HCT116 (cell line): ENCODE results near the gene ARHGAP21. TPM values are rescaled to one million over a fixed set of nuclear protein-coding genes. Genes with fewer than 3 reads are reported as not detected.

Experiments
- ATAC-seq: fragments of 200-7000 bp; cut with Tn5 transposase; 2 replicates; pipeline ENCODE4 v1.9.1; 2020; ENCODE audit warnings: mild to moderate bottlenecking, moderate library complexity
- BruUV-seq: library from RNA; stranded (reverse); fragments of 400-500 nt; replicated peaks from 2 replicates; lab custom pipeline; 2021; lab: Mats Ljungman, UMichigan
- CTCF ChIA-PET: fragments of 300-600 bp; sonication (Branson Sonifier 250); formaldehyde crosslinking; loops from one replicate; lab custom pipeline; 2021; ENCODE audit warnings: antibody characterized with exemption; lab: Charles Lee
- POLR2A ChIA-PET: fragments of 300-600, 350-600 bp; sonication (Branson Sonifier 250); formaldehyde crosslinking; loops from one replicate; lab custom pipeline; 2021; ENCODE audit warnings: antibody characterized with exemption; lab: Charles Lee
- RAD21 ChIA-PET, 2 experiments: fragments of 300-600 bp; sonication (Branson Sonifier 250); formaldehyde crosslinking; loops; one replicate each; lab custom pipeline; 2023; ENCODE audit warnings: low total read pairs in 2 of 2; ENCODE audit not compliant: uncharacterized antibody in 2 of 2, unreplicated experiment in 2 of 2, low non-redundant PET in 1 of 2; lab: Charles Lee
- DNase-seq: peaks from one replicate; pipeline ENCODE4 v3.0.0-alpha.2; 2010; ENCODE audit warnings: low read depth, low spot score
- H2AFZ ChIP-seq: fragments of 200-600 bp; shearing (Covaris generic), sonication (generic); 2 replicates; pipeline ENCODE4 v1.6.1; 2017; ENCODE audit warnings: low read depth, mixed run types, mixed read lengths, antibody characterized with exemption, low read length; ENCODE audit not compliant: poor library complexity, severe bottlenecking
- H3K27ac ChIP-seq: 2 replicates; pipeline ENCODE4 v1.5.1; 2012; ENCODE audit warnings: low read depth, low read length
- H3K27me3 ChIP-seq: fragments of 200-600 bp; sonication (generic); 2 replicates; pipeline ENCODE4 v1.6.1; 2016; ENCODE audit warnings: mixed run types, low read length, mixed read lengths; ENCODE audit not compliant: insufficient read depth
- H3K36me3 ChIP-seq, 2 experiments: fragments of 200-500 bp in 1 of 2; fragments of 200-600 bp in 1 of 2; sonication (Bioruptor generic) in 1 of 2; sonication (generic) in 1 of 2; 2 replicates each; pipeline versions ENCODE4 v1.5.1 to v1.6.1; 2014 to 2016; ENCODE audit warnings: low read length in 2 of 2, inconsistent platforms in 1 of 2, mixed read lengths in 1 of 2, mixed run types in 1 of 2; ENCODE audit not compliant: insufficient read depth in 2 of 2, control insufficient read depth in 1 of 2
- H3K4me1 ChIP-seq, 2 experiments: fragments of 200-600 bp in 1 of 2; sonication (generic) in 1 of 2; 2 replicates each; pipeline versions ENCODE4 v1.5.1 to v1.6.1; 2012 to 2017; ENCODE audit warnings: low read length in 2 of 2, inconsistent platforms in 1 of 2, mild to moderate bottlenecking in 1 of 2, mixed read lengths in 1 of 2, mixed run types in 1 of 2, moderate library complexity in 1 of 2; ENCODE audit not compliant: insufficient read depth in 2 of 2, control insufficient read depth in 1 of 2
- H3K4me2 ChIP-seq: fragments of 200-600 bp; sonication (generic); 2 replicates; pipeline ENCODE4 v1.6.1; 2017; ENCODE audit warnings: mixed run types, low read length, mixed read lengths
- H3K4me3 ChIP-seq, 2 experiments: fragments of 200-600 bp in 1 of 2; sonication (generic) in 1 of 2; replicated peaks in 1 of 2; 2 replicates each; pipeline ENCODE4 v1.5.1; 2011 to 2016; ENCODE audit warnings: low read length in 2 of 2, control low read depth in 1 of 2, low read depth in 1 of 2, mild to moderate bottlenecking in 1 of 2, mixed read lengths in 1 of 2, mixed run types in 1 of 2
- H3K79me2 ChIP-seq: fragments of 200-600 bp; sonication (generic); 2 replicates; pipeline ENCODE4 v1.6.1; 2017; ENCODE audit warnings: mild to moderate bottlenecking, mixed run types, low read length, moderate library complexity, mixed read lengths; ENCODE audit not compliant: insufficient read depth
- H3K9ac ChIP-seq: fragments of 200-600 bp; sonication (generic); 2 replicates; pipeline ENCODE4 v1.6.1; 2016; ENCODE audit warnings: low read length, mixed read lengths
- H3K9me2 ChIP-seq: fragments of 200-600 bp; sonication (generic), shearing (Covaris generic); 2 replicates; pipeline ENCODE4 v1.6.1; 2017; ENCODE audit warnings: mixed run types, mild to moderate bottlenecking, moderate library complexity; ENCODE audit not compliant: insufficient read depth
- H3K9me3 ChIP-seq, 2 experiments: fragments of 200-500 bp in 1 of 2; fragments of 200-600 bp in 1 of 2; sonication (Bioruptor generic) in 1 of 2; sonication (generic) in 1 of 2; 2 replicates each; pipeline ENCODE4 v1.6.1; 2014 to 2017; ENCODE audit warnings: low read length in 2 of 2, mixed read lengths in 2 of 2, inconsistent platforms in 1 of 2, low read depth in 1 of 2, mild to moderate bottlenecking in 1 of 2, mixed run types in 1 of 2, moderate library complexity in 1 of 2; ENCODE audit not compliant: control insufficient read depth in 1 of 2, insufficient read depth in 1 of 2
- H4K20me1 ChIP-seq: fragments of 200-600 bp; sonication (generic), shearing (Covaris generic); 2 replicates; pipeline ENCODE4 v1.6.1; 2017; ENCODE audit warnings: mixed run types, mild to moderate bottlenecking, moderate library complexity; ENCODE audit not compliant: insufficient read depth
- CEBPB ChIP-seq: IDR thresholded peaks from 2 replicates; pipeline ENCODE4 v1.6.1; 2012; ENCODE audit warnings: low read depth
- EGR1 ChIP-seq: IDR thresholded peaks from 2 replicates; pipeline ENCODE4 v1.6.1; 2012; ENCODE audit warnings: low read depth
- ELF1 ChIP-seq: IDR thresholded peaks from 2 replicates; pipeline ENCODE4 v1.6.1; 2012; ENCODE audit warnings: low read depth, borderline replicate concordance
- EZH2 ChIP-seq: fragments of 200-600 bp; sonication (generic); IDR thresholded peaks from 2 replicates; pipeline ENCODE4 v1.6.1; 2017; ENCODE audit warnings: antibody characterized with exemption, mixed run types
- EZH2phosphoT487 ChIP-seq: fragments of 200-600 bp; IDR thresholded peaks from 2 replicates; pipeline ENCODE4 v1.6.1; 2018; ENCODE audit warnings: antibody characterized with exemption, borderline replicate concordance
- FOSL1 ChIP-seq: IDR thresholded peaks from 2 replicates; pipeline ENCODE4 v1.6.1; 2012; ENCODE audit warnings: low read depth
- JUND ChIP-seq: IDR thresholded peaks from 2 replicates; pipeline ENCODE4 v1.6.1; 2012
- POLR2A ChIP-seq: IDR thresholded peaks from 2 replicates; pipeline ENCODE4 v1.7.0; 2011; ENCODE audit warnings: borderline replicate concordance; ENCODE audit not compliant: insufficient read depth, insufficient read length; ENCODE audit errors: extremely low read depth
- RAD21 ChIP-seq: IDR thresholded peaks from 2 replicates; pipeline ENCODE4 v1.6.1; 2012; ENCODE audit warnings: low read depth, mild to moderate bottlenecking
- SIN3A ChIP-seq: IDR thresholded peaks from 2 replicates; pipeline ENCODE4 v1.6.1; 2012; ENCODE audit warnings: low read depth
- SRF ChIP-seq: IDR thresholded peaks from 2 replicates; pipeline ENCODE4 v1.6.1; 2012; ENCODE audit warnings: low read depth
- intact Hi-C: fragments of 100-400 bp; cut with micrococcal nuclease; formaldehyde crosslinking; loops from 2 replicates; pipeline ENCODE4 v1.10.0; 2022
- total RNA-seq: library from RNA; stranded (reverse); gene quantifications from one replicate; pipeline ENCODE4 v1.2.1, GENCODE V29; 2021; ENCODE audit not compliant: unreplicated experiment
- TF ChIP-seq, protein P1 (sequence below): IDR thresholded peaks from 2 replicates; pipeline ENCODE4 v1.6.1; 2012; ENCODE audit warnings: low read depth
- TF ChIP-seq, protein P2 (sequence below), 3 experiments: fragments of 200-600 bp in 1 of 3; sonication (generic) in 1 of 3; IDR thresholded peaks in 2 of 3; conservative IDR thresholded peaks in 1 of 3; 2 replicates each; pipeline ENCODE4 v1.5.1; 2012 to 2017; ENCODE audit warnings: low read depth in 2 of 3, low read length in 2 of 3, antibody characterized with exemption in 1 of 3, borderline replicate concordance in 1 of 3, control low read depth in 1 of 3, mild to moderate bottlenecking in 1 of 3, mixed read lengths in 1 of 3, mixed run types in 1 of 3, moderate library complexity in 1 of 3; ENCODE audit not compliant: insufficient read depth in 1 of 3
- TF ChIP-seq, protein P3 (sequence below): IDR thresholded peaks from 2 replicates; pipeline ENCODE4 v1.6.1; 2012

Gene ARHGAP21
- total RNA-seq, 1 experiment from 2014 or later, result 47.7 TPM

DNA sequence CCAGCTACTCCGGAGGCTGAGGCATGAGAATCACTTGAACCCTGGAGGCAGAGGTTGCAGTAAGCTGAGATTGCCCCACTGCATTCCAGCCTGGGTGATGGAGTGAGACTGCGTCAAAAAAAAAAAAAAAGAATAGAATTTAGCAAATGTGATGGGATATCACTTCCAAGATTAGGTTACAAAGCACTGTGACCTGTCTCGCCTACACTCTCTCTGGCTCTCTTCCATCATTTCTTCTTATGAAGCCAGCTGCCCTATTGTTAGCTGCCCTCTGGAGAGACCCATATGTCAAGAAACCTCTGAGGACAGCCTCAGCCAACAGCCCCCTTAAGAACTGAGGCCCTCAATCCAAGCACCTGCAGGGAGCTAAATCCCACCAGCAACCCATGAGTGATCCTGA is 28.2 kb downstream of the ARHGAP21 start:
- no TSS peak for BruUV-seq

DNA sequence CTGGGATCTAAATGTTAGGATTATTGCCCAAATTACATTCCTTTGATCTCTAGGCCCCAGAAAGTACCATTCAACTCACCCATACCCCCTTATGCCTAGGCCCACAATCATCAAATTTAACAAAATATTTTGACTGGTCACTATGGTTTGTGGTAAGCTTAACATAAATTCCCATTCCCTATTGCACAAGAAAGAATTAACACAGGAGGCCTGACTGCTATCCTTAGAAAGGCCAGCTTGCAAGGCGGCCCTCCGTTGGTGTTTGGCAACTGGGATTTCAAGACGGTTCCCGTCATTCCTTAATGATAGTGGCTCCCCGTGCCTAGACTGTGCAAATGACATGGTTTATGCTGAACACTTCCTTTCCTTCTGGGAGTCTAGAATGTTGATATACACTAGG is 29.6 kb downstream of the ARHGAP21 start:
- POLR2A ChIA-PET, result no interaction called here
- CTCF ChIA-PET, result no interaction called here

More for the DNA sequence above, 28.2 kb downstream of the ARHGAP21 start:
- no peak for ATAC-seq
- ChIA-PET POLR2A (no interaction called here), RAD21 (no interaction called here), CTCF (no interaction called here)
- Histone ChIP-seq H2AFZ (no peak overlapping the region), H3K9me2 (no peaks in the 10 kb centered on the region), H3K9ac (no peak overlapping the region), H3K36me3 (no peaks in the 10 kb centered on the region), H3K9me3 (no peaks in the 10 kb centered on the region), H3K4me1 (peaks cover 12 to 13% of the 10 kb centered on the region in 2 experiments), H3K4me2 (no peak overlapping the region), H3K27ac (no peak overlapping the region), H3K27me3 (no peaks in the 10 kb centered on the region), H3K4me3 (no peak overlapping the region), H3K79me2 (peaks cover 52% of the 10 kb centered on the region), H4K20me1 (no peaks in the 10 kb centered on the region; the same call in 1 of the 2 replicates)
- TF ChIP-seq EZH2 (no peak), CEBPB (no peak), EZH2phosphoT487 (no peak)
- TF ChIP-seq, protein P1, sequence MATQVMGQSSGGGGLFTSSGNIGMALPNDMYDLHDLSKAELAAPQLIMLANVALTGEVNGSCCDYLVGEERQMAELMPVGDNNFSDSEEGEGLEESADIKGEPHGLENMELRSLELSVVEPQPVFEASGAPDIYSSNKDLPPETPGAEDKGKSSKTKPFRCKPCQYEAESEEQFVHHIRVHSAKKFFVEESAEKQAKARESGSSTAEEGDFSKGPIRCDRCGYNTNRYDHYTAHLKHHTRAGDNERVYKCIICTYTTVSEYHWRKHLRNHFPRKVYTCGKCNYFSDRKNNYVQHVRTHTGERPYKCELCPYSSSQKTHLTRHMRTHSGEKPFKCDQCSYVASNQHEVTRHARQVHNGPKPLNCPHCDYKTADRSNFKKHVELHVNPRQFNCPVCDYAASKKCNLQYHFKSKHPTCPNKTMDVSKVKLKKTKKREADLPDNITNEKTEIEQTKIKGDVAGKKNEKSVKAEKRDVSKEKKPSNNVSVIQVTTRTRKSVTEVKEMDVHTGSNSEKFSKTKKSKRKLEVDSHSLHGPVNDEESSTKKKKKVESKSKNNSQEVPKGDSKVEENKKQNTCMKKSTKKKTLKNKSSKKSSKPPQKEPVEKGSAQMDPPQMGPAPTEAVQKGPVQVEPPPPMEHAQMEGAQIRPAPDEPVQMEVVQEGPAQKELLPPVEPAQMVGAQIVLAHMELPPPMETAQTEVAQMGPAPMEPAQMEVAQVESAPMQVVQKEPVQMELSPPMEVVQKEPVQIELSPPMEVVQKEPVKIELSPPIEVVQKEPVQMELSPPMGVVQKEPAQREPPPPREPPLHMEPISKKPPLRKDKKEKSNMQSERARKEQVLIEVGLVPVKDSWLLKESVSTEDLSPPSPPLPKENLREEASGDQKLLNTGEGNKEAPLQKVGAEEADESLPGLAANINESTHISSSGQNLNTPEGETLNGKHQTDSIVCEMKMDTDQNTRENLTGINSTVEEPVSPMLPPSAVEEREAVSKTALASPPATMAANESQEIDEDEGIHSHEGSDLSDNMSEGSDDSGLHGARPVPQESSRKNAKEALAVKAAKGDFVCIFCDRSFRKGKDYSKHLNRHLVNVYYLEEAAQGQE, result no peak
- no peak for DNase-seq
- intact Hi-C loops, result no loop called here

More for the DNA sequence above, 29.6 kb downstream of the ARHGAP21 start:
- H2AFZ ChIP-seq, result no peak overlapping the region
- no peak overlapping the region for H3K27ac ChIP-seq
- ATAC-seq, result no peak
- no peaks in the 10 kb centered on the region for H4K20me1 ChIP-seq
- H3K4me3 ChIP-seq, result no peak overlapping the region
- peaks cover 0 to 3% of the 10 kb centered on the region in 2 experiments; a peak in 2 of 4 replicates for H3K4me1 ChIP-seq
- RAD21 ChIA-PET, result no interaction called here
- no peaks in the 10 kb centered on the region for H3K9me2 ChIP-seq
- H3K79me2 ChIP-seq, result peaks cover 42% of the 10 kb centered on the region
- H3K9ac ChIP-seq, result no peak overlapping the region
- H3K4me2 ChIP-seq, result no peak overlapping the region
- H3K27me3 ChIP-seq, result no peaks in the 10 kb centered on the region
- BruUV-seq, result no TSS peak
- H3K9me3 ChIP-seq, result no peaks in the 10 kb centered on the region
- no peaks in the 10 kb centered on the region for H3K36me3 ChIP-seq
- TF ChIP-seq, protein P2, sequence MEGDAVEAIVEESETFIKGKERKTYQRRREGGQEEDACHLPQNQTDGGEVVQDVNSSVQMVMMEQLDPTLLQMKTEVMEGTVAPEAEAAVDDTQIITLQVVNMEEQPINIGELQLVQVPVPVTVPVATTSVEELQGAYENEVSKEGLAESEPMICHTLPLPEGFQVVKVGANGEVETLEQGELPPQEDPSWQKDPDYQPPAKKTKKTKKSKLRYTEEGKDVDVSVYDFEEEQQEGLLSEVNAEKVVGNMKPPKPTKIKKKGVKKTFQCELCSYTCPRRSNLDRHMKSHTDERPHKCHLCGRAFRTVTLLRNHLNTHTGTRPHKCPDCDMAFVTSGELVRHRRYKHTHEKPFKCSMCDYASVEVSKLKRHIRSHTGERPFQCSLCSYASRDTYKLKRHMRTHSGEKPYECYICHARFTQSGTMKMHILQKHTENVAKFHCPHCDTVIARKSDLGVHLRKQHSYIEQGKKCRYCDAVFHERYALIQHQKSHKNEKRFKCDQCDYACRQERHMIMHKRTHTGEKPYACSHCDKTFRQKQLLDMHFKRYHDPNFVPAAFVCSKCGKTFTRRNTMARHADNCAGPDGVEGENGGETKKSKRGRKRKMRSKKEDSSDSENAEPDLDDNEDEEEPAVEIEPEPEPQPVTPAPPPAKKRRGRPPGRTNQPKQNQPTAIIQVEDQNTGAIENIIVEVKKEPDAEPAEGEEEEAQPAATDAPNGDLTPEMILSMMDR (IDR thresholded peaks at IDR 0.05 in 2 of 3, conservative IDR thresholded peaks at IDR 0.05 in 1 of 3; ENCODE audit: borderline replicate concordance in 1 of 3, insufficient read depth in 1 of 3, low read depth in 2 of 3, low read length in 2 of 3), result no peak
- TF ChIP-seq JUND (no peak), RAD21 (no peak), ELF1 (no peak), FOSL1 (no peak), EGR1 (no peak), POLR2A (no peak), SRF (no peak), SIN3A (no peak)
- TF ChIP-seq, protein P3, sequence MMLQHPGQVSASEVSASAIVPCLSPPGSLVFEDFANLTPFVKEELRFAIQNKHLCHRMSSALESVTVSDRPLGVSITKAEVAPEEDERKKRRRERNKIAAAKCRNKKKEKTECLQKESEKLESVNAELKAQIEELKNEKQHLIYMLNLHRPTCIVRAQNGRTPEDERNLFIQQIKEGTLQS, result no peak
- TF ChIP-seq, all 23 proteins: peak for 0
- intact Hi-C loops, result no loop called here
- no peak for DNase-seq
